ENCODE results near the gene MFAP4. TPM values are rescaled to one million over a fixed set of nuclear protein-coding genes. Genes with fewer than 3 reads are reported as not detected.

MFAP4 gene
- total RNA-seq, 1 experiment from 2014 or later, result 1.5 TPM

DNA sequence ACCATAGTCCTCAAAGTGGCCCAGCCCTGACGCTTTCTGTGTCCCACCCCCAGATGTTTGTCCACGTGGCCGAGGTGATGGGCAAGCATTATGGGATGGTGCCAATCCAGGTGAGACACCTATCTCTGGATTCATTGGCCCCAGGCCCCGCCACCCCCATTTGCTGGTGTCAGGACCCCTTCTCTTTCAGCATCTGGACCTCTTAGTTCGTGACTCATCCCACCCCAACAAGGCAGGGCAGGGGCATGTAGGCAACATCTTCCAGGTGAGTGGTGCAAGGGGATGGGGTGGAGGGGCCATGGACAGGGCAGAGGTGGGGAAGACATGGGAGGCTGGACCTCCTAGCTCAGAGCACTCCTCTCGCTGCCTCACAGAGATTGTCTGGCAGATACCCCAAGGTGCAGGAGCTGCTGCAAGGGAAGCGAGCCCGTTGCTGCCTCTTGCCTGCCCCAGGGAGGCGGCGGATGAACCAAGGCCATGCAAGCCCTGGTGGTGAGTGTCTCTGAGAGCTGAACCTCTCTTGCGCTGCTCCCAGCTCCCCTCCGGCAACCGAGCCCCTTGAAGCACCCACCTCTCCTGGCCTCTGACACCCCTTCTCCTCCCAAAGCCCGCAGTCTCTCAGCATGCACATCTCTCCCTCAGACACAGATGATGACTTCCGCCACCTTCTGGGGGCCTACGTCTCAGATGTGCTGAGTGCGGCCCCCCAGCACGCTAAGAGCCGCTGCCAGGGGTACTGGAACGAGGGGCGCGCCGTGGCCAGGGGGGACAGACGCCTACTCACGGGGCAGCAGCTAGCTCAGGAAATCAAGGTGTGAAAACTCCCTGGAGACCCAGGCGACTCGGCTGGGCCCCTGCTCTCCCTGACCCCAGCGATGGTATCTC is 27.6 kb upstream of the MFAP4 start:
- Histone ChIP-seq H3K4me1 (ENCODE audit: insufficient read depth, low read length) (no peaks in the 10 kb centered on the region), H3K27ac (ENCODE audit: insufficient read length, low read depth, low read length) (no peak overlapping the region), H2BK5ac (ENCODE audit: insufficient read length, low read length) (no peak overlapping the region), H3K79me2 (ENCODE audit: insufficient read depth, low read length) (no peaks in the 10 kb centered on the region), H2BK20ac (ENCODE audit: low read depth, low read length, poor library complexity, severe bottlenecking) (no peak overlapping the region), H2AK5ac (ENCODE audit: insufficient read length, low read length) (no peak overlapping the region), H3K27me3 (ENCODE audit: insufficient read depth, low read length) (no peaks in the 10 kb centered on the region), H2BK12ac (ENCODE audit: insufficient read length, low read depth, low read length) (no peak overlapping the region), H2BK120ac (ENCODE audit: low read depth, low read length, poor library complexity, severe bottlenecking) (no peak overlapping the region), H3K23me2 (ENCODE audit: insufficient read length, low read depth, low read length, poor library complexity, severe bottlenecking) (no peaks in the 10 kb centered on the region), H4K91ac (ENCODE audit: insufficient read length, low read depth, low read length) (no peak overlapping the region), H4K8ac (replicated peaks; ENCODE audit: insufficient read length, low read depth, low read length) (no peak overlapping the region), H3K79me1 (ENCODE audit: insufficient read depth, low read depth, low read length, poor library complexity, severe bottlenecking) (no peaks in the 10 kb centered on the region), H3K23ac (ENCODE audit: insufficient read length, low read depth, low read length) (no peak overlapping the region), H2BK15ac (ENCODE audit: low read depth, low read length) (no peak overlapping the region), H3K9ac (ENCODE audit: extremely low read depth, insufficient read length, low read length) (no peak overlapping the region), H3K9me3 (ENCODE audit: control insufficient read depth, low read depth, low read length) (no peaks in the 10 kb centered on the region), H3K4me2 (ENCODE audit: insufficient read depth, insufficient read length, low read length) (no peak overlapping the region), H3K56ac (ENCODE audit: insufficient read length, low read depth, low read length) (no peak overlapping the region), H4K20me1 (ENCODE audit: control insufficient read depth, insufficient read depth, insufficient read length) (no peaks in the 10 kb centered on the region), H3K14ac (ENCODE audit: insufficient read depth, low read length) (peak overlapping the region; percentile 44; the same call in 1 of the 2 replicates), H3K18ac (ENCODE audit: insufficient read length, low read depth, low read length) (no peak overlapping the region), H2AFZ (ENCODE audit: low read length) (no peak overlapping the region), H3T11ph (ENCODE audit: low read length) (no peak overlapping the region), H4K5ac (ENCODE audit: insufficient read length, low read depth, low read length) (no peak overlapping the region), H3K4ac (ENCODE audit: low read depth, low read length) (no peak overlapping the region)
- Mint-ChIP-seq H3K4me3 (no peak overlapping the region), H3K27me3 (ENCODE audit: low read depth) (peaks cover 10% of the 10 kb centered on the region), H3K36me3 (ENCODE audit: insufficient read depth in 1 of 3, low read depth in 3 of 3) (no peaks in the 10 kb centered on the region; a peak in 1 of 7 replicates), H3K9me3 (no peaks in the 10 kb centered on the region), H3K4me1 (peaks cover 11 to 30% of the 10 kb centered on the region in 2 experiments), H3K27ac (peak overlapping the region in 2 of 3 experiments; percentile 6 to 72; a peak in 2 of 7 replicates)
- WGBS (ENCODE audit: extremely low coverage, insufficient read length, low lambda C conversion rate), result no CpG with 5 or more reads among the region's 28 CpGs
- no peak for DNase-seq
- TF ChIP-seq, protein P1, sequence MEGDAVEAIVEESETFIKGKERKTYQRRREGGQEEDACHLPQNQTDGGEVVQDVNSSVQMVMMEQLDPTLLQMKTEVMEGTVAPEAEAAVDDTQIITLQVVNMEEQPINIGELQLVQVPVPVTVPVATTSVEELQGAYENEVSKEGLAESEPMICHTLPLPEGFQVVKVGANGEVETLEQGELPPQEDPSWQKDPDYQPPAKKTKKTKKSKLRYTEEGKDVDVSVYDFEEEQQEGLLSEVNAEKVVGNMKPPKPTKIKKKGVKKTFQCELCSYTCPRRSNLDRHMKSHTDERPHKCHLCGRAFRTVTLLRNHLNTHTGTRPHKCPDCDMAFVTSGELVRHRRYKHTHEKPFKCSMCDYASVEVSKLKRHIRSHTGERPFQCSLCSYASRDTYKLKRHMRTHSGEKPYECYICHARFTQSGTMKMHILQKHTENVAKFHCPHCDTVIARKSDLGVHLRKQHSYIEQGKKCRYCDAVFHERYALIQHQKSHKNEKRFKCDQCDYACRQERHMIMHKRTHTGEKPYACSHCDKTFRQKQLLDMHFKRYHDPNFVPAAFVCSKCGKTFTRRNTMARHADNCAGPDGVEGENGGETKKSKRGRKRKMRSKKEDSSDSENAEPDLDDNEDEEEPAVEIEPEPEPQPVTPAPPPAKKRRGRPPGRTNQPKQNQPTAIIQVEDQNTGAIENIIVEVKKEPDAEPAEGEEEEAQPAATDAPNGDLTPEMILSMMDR (conservative IDR thresholded peaks at IDR 0.05), result no peak

All from H9 (cell line).